Mesenteric fat pad (tissue), 1 donor: ENCODE data around the gene HDAC4. TPM values are rescaled to one million over a fixed set of nuclear protein-coding genes. Genes with fewer than 3 reads are reported as not detected.

Source experiments
- DNase-seq: peaks from one replicate; pipeline ENCODE4 v3.0.0-alpha.2; 2020; ENCODE audit warnings: low spot score
- total RNA-seq: library from RNA; stranded (reverse); fragmentation: NEBNext Ultra II Directional; extraction: Animal tissue kit (Norgen Biotek cat#: 25700); gene quantifications from one replicate; pipeline ENCODE4 v1.2.1, GENCODE V29; 2021
- donor health status: DM: yes; HTN: yes; CAD: no.

The HDAC4 gene
- total RNA-seq, 1 donor from 2014 or later, result 44.9 TPM

DNA sequence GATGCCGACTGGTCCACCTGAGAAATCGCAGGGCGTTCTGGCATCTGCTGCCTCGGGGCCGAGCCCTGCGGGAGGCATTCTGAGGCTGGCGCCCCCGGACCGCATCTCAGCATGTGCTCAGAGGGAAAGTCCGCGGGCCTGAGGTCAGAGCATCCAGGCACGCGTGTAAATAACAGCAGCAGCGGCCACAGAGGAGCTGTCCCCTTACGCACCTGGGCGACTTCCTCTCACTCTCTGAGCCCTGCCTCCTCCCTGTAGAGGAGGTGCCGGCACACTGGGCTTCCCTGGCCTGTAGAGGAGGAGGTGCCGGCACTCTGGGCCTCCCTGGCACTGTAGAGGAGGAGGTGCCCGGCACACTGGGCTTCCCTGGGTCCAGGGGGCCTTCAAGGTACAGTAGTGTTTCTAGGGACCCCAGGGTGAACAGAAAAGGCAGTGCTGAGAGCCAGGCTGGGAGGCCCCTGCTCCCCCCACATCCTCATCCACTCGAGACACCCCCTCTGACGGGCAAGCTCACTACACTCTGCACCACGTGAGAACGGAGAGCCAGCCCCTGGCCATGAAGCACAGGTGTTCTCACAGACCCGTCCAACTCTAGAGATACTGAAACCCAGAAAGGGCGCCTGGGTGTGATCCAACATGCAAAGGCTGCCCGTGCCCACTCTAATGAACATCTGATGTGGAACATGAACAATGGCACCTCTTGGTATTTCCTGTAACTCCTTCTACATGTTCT, 263.5 kb downstream of the HDAC4 start:
- no peak for DNase-seq

GRCh38 chr2:239136762-239137161, 264.1 kb downstream of the HDAC4 start:
- DNase-seq, result no peak

GRCh38 chr2:239136203-239136602, 264.6 kb downstream of the HDAC4 start:
- DNase-seq, result no peak

- DNase-seq, result no peak
These were observed 265.3 kb downstream of the HDAC4 start for GRCh38 chr2:239135531-239135930.

GRCh38 chr2:239133945-239134570, 266.8 kb downstream of the HDAC4 start:
- no peak for DNase-seq

- DNase-seq, result no peak
These were observed 268.0 kb downstream of the HDAC4 start for GRCh38 chr2:239132786-239133185.

GRCh38 chr2:239132156-239132709, 268.6 kb downstream of the HDAC4 start:
- no peak for DNase-seq

- no peak for DNase-seq
These were observed 269.3 kb downstream of the HDAC4 start for GRCh38 chr2:239131521-239131920.

GRCh38 chr2:239130786-239131325, 270.0 kb downstream of the HDAC4 start:
- DNase-seq, result no peak

GRCh38 chr2:239130041-239130440, 270.8 kb downstream of the HDAC4 start:
- no peak for DNase-seq

- DNase-seq, result no peak
These were observed 271.5 kb downstream of the HDAC4 start for GRCh38 chr2:239129147-239129920.

GRCh38 chr2:239128706-239129105, 272.1 kb downstream of the HDAC4 start:
- DNase-seq, result no peak

- DNase-seq, result no peak
These were observed 273.3 kb downstream of the HDAC4 start for GRCh38 chr2:239127513-239127912.

DNA sequence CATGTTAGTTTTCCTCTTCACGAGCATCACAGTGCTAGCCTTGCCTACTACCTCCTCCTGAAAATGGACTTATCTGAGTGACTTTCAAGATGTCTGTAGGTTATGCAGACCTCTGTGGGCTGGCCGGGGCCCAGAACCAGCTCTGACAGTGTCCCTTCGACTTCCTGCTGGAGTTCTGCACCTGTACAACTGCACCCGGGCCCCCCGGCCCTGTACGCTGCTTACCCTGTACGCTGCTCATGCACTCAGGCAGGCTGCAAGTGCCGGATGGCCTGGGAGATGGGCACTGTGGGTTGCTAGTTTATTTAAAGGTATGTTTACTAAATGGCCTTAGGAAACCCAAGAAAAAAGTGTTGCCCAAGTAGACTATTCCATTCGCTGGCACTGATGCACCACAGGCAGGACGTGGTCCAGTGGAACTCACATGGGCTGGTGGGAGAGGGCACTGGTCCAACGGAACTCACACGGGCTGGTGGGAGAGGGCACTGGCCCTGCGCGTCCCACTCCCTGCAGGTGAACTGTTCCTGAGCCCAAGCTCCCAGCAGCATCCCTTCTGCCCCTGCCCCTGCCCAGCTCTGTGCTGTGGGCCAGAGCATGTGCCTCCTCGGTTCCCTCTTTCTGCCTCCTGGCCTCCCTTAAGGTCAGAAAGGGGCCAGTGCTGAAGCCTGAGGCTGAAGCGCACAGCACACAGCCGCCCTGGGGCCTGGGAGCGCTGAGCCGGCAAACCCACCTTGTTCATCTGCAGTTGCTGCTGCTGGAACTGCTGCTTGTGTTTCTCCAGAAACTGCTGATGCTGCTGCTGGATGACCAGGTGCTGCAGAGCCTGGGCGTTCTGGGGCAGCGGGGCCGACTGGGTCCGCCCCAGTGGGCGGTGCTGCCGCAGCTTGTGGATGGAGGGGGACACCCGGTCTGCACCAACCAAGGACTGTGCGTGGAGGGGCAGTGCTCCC, 274.8 kb downstream of the HDAC4 start:
- no peak for DNase-seq

DNA sequence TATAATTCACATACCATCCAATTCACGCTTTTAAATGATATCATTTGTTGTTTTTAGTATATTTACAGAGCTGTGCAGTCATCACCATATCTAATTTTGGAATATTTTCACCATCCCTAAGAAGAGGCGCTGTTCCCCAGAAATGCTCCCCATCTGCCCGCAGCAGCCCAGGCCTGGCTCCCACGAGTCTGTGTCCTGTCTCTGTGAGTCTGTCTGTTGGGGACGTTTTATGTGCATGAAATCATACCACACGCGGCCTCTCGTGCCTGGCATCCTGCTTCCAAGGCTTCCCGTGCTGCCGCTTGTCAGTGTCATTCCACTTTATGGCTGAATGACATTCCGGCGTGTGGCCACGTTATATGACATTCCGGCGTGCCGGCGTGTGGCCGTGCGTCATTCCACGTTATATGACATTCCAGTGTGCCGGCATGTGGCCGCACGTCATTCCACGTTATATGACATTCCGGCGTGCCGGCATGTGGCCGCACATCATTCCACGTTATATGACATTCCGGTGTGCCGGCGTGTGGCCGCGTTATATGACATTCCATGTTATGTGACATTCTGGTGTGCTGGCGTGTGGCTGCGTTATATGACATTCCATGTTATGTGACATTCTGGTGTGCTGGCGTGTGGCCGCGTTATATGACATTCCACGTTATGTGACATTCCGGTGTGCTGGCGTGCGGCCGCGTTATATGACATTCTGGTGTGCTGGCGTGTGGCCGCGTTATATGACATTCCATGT, 276.5 kb downstream of the HDAC4 start:
- no peak for DNase-seq

DNA sequence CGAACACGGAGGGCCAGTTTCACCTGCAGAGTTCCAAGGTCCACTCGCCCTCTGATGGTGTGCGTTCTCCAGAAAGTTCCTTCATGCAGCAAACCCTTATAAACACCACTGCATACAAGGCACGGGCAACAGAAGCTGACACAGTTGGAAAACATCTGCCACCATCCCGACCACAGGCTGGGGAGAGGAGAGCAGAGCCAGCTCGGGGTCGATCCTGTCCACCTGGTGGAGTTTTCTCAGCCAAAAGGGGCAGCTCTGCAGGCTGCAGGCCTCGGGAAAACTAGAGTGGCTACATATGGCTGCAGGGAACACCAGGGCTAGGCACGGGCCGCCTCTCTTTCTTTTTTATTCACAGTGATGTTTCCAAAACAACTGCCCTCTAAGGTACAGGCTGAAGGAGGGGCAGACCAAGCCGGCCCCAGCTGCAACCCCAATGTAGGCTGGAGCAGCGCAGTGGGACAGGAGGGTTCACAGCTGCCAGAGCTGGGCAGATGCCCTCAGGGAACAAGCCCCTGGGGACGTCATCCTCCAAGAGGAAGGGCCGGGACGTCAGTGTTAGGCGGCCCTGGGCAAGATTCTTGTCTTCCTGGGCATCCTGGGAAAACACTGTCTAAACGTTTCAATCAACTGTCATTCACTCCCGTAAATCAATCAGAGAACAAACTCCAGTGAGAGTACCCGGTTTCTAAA, 278.3 kb downstream of the HDAC4 start:
- no peak for DNase-seq

GRCh38 chr2:239121600-239122012, 279.2 kb downstream of the HDAC4 start:
- DNase-seq, result no peak

- DNase-seq, result no peak
These were observed 280.2 kb downstream of the HDAC4 start for GRCh38 chr2:239120664-239121063.
